B cell (primary cell): ENCODE data around the gene ZMYND19. TPM values are rescaled to one million over a fixed set of nuclear protein-coding genes. Genes with fewer than 3 reads are reported as not detected.

Source experiments
- ATAC-seq: fragments of 200-7000 bp; cut with Tn5 transposase; one replicate; pipeline ENCODE4 v1.10.0; 2021; ENCODE audit warnings: low read depth, mild to moderate bottlenecking, moderate number of reproducible peaks, moderate library complexity
- CTCF ChIA-PET: fragments of 350-600 bp; sonication (Branson Sonifier 250); formaldehyde crosslinking; loops from one replicate; lab custom pipeline; 2021; ENCODE audit warnings: antibody characterized with exemption, inconsistent platforms; lab: Charles Lee
- POLR2A ChIA-PET: fragments of 350-600 bp; sonication (Branson Sonifier 250); formaldehyde crosslinking; loops from one replicate; lab custom pipeline; 2021; ENCODE audit warnings: antibody characterized with exemption; lab: Charles Lee
- DNase-seq: peaks from one replicate; pipeline ENCODE4 v3.0.0; 2013
- H2AFZ ChIP-seq: 2 replicates; pipeline ENCODE4 v1.6.1; 2012; ENCODE audit warnings: mild to moderate bottlenecking, low read depth, low read length; ENCODE audit not compliant: insufficient read depth, poor library complexity, severe bottlenecking
- H3K27ac ChIP-seq, 2 donors: 1 replicate in 1 of 2; 2 replicates in 1 of 2; pipeline ENCODE4 v1.5.1; 2012 to 2013; ENCODE audit warnings: low read length in 2 of 2, mild to moderate bottlenecking in 2 of 2, moderate library complexity in 1 of 2
- H3K27me3 ChIP-seq, 4 experiments: fragments of 200-600 bp in 1 of 4; sonication (generic) in 1 of 4; replicated peaks in 1 of 4; 1 replicate in 2 of 4; 2 replicates in 2 of 4; pipeline versions ENCODE4 v1.6.1 to v1.7.0; 2013 to 2016; ENCODE audit warnings: low read length in 3 of 4, mild to moderate bottlenecking in 2 of 4, mixed read lengths in 1 of 4, moderate library complexity in 1 of 4; ENCODE audit not compliant: insufficient read depth in 4 of 4, control insufficient read depth in 3 of 4; ENCODE audit errors: control extremely low read depth in 1 of 4
- H3K36me3 ChIP-seq, 2 experiments: replicated peaks in 1 of 2; 1 replicate in 1 of 2; 2 replicates in 1 of 2; pipeline versions ENCODE4 v1.6.1 to v1.7.1; 2013; ENCODE audit warnings: low read length in 1 of 2; ENCODE audit not compliant: insufficient read depth in 2 of 2, control insufficient read depth in 1 of 2; ENCODE audit errors: control extremely low read depth in 1 of 2, extremely low read depth in 1 of 2
- H3K4me1 ChIP-seq, 2 donors: fragments of 200-600 bp in 1 of 2; sonication (generic) in 1 of 2; 1 replicate in 1 of 2; 2 replicates in 1 of 2; pipeline versions ENCODE4 v1.5.1 to v1.6.1; 2013 to 2017; ENCODE audit warnings: low read length in 2 of 2; ENCODE audit not compliant: control insufficient read depth in 2 of 2, insufficient read depth in 2 of 2
- H3K4me2 ChIP-seq: replicated peaks from 2 replicates; pipeline ENCODE3; 2012; ENCODE audit warnings: mild to moderate bottlenecking, low read depth, low read length; ENCODE audit not compliant: poor library complexity, severe bottlenecking
- H3K4me3 ChIP-seq, 5 experiments: fragments of 200-600 bp in 1 of 5; sonication (generic) in 1 of 5; 1 replicate in 3 of 5; 2 replicates in 2 of 5; pipeline versions ENCODE4 v1.5.1 to v1.7.0; 2011 to 2016; ENCODE audit warnings: low read length in 4 of 5, mild to moderate bottlenecking in 4 of 5, low read depth in 2 of 5, control low read depth in 1 of 5, moderate library complexity in 1 of 5; ENCODE audit not compliant: insufficient read depth in 1 of 5; ENCODE audit errors: control extremely low read depth in 1 of 5, extremely low read depth in 1 of 5
- H3K79me2 ChIP-seq: fragments of 200-600 bp; sonication (generic); one replicate; pipeline ENCODE4 v1.6.0; 2016; ENCODE audit warnings: low read length; ENCODE audit not compliant: control insufficient read depth, insufficient read depth
- H3K9ac ChIP-seq: fragments of 200-600 bp; sonication (generic); 2 replicates; pipeline ENCODE4 v1.6.1; 2017; ENCODE audit warnings: mild to moderate bottlenecking, low read length, moderate library complexity
- H3K9me3 ChIP-seq, 3 donors: one replicate each; pipeline versions ENCODE4 v1.6.1 to v1.7.1; 2013; ENCODE audit warnings: low read length in 2 of 3; ENCODE audit not compliant: control insufficient read depth in 2 of 3, insufficient read depth in 1 of 3; ENCODE audit errors: control extremely low read depth in 1 of 3
- H4K20me1 ChIP-seq: 2 replicates; pipeline ENCODE4 v1.6.0; 2012; ENCODE audit warnings: mild to moderate bottlenecking, low read length; ENCODE audit not compliant: insufficient read depth, control insufficient read depth, poor library complexity, severe bottlenecking
- H3K27ac Mint-ChIP-seq: one replicate; pipeline ENCODE4 v1.8.0; 2021; ENCODE audit warnings: mixed read lengths
- H3K27me3 Mint-ChIP-seq: one replicate; pipeline ENCODE4 v1.8.0; 2021; ENCODE audit warnings: mixed read lengths
- H3K4me1 Mint-ChIP-seq: one replicate; pipeline ENCODE4 v1.8.0; 2021; ENCODE audit warnings: mixed read lengths
- H3K4me3 Mint-ChIP-seq: one replicate; pipeline ENCODE4 v1.8.0; 2021; ENCODE audit warnings: mixed read lengths
- H3K9me3 Mint-ChIP-seq: one replicate; pipeline ENCODE4 v1.8.0; 2022; ENCODE audit warnings: mixed read lengths; ENCODE audit not compliant: insufficient read depth
- EZH2 ChIP-seq: IDR thresholded peaks from 2 replicates; pipeline ENCODE4 v1.6.1; 2012; ENCODE audit warnings: borderline replicate concordance, low read depth, mild to moderate bottlenecking, moderate library complexity, low read length; ENCODE audit not compliant: insufficient read depth, poor library complexity, severe bottlenecking
- WGBS: methylation state at CpG from one replicate; pipeline ENCODE4 v1.1.5; 2013; ENCODE audit warnings: missing lambda C conversion rate; ENCODE audit not compliant: insufficient coverage; 5-methylcytosine and 5-hydroxymethylcytosine counted together
- intact Hi-C: fragments of 100-400 bp; cut with micrococcal nuclease; formaldehyde crosslinking; loops from one replicate; pipeline ENCODE4 v1.10.0; 2022
- polyA plus RNA-seq: library from polyadenylated mRNA; depleted of rRNA; stranded (reverse); fragments of >200 nt; gene quantifications from 2 replicates; pipeline ENCODE4 v1.2.3, GENCODE V29; 2012
- total RNA-seq, 2 donors: library from RNA; stranded (reverse); fragments of 120-200 nt in 1 of 2; gene quantifications; 1 replicate in 1 of 2; 2 replicates in 1 of 2; pipeline versions ENCODE4 v1.2.3 to v1.2.4, GENCODE V29; 2013 to 2022
- TF ChIP-seq, protein P1 (sequence below): fragments of 200-600 bp; IDR thresholded peaks from one replicate; pipeline ENCODE4 v1.8.0; 2022; ENCODE audit warnings: antibody characterized with exemption, mild to moderate bottlenecking

Gene ZMYND19
- total and polyA plus RNA-seq, 2 donors (not counting 1 experiment from before 2014, with no cell fraction given), result 22.0 to 24.1 TPM

DNA sequence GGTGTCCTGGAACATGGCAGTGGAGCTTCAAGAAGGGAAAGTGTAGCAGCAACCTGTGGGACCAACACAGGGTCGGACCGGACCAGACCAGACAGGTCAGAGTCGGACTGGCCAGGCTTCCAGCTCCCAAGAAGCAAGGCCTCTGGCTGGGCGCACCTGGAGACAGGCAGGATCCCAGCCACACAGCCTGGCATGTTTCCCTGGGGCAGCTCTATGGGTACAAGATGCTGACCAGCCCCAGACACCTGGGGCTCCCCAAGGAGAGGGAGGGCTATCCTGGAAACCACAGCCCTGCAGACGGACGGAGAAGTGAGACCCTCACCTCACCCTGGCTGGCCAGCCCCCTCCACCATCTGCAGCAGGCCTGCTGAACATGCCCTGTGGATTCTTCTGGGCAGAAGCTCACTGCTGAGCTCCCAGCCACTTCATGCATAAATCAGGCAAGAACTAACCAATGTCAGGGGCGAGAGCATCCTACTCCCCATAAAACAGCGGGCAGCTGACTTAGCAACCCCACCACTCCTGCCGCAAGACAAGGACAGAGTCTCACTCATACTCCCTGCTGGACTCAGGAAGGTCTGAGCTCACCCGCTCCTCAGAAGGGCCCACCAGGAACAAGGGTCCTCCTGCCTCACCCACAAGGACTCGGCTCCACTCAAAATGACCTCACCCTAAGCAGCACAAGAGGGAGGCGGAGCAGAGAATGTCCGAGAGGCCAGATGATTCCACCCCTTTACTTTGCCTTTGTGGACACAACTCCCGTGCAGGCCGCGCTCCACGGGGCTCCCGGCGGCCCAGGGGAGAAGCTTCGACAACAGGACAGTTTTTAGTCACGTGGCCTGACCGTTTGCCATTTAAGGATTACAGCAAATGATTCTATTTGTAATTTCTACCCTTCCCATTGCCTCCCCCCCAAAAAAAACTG, 8.7 kb downstream of the ZMYND19 start:
- ChIA-PET CTCF (interaction anchor here (0.7 to 1.2 kb wide), 3 partner anchors 21 to 113 kb away, joined by 3 to 4 read pairs (median 3); no protein-coding TSS in a partner anchor), POLR2A (interaction anchor here (0.5 kb wide), 1 partner anchor 1121 kb away, joined by 4 read pairs; no protein-coding TSS in a partner anchor)
- Mint-ChIP-seq H3K27ac (no peak overlapping the region), H3K9me3 (no peaks in the 10 kb centered on the region), H3K4me3 (no peak overlapping the region), H3K27me3 (no peaks in the 10 kb centered on the region), H3K4me1 (peaks cover 10% of the 10 kb centered on the region)
- H2AFZ ChIP-seq, result no peak overlapping the region
- H3K4me2 ChIP-seq, result no peak overlapping the region
- H3K9ac ChIP-seq, result no peak overlapping the region
- H3K36me3 ChIP-seq, result peaks cover 0 to 30% of the 10 kb centered on the region in 2 experiments
- peaks cover 24% of the 10 kb centered on the region for H3K79me2 ChIP-seq
- no peaks in the 10 kb centered on the region for H3K9me3 ChIP-seq
- H4K20me1 ChIP-seq, result peaks cover 11% of the 10 kb centered on the region
- 96% methylated on average over 19 of the region's 22 CpGs for WGBS
- peaks cover 15 to 20% of the 10 kb centered on the region in 2 donors for H3K4me1 ChIP-seq
- no peaks in the 10 kb centered on the region for H3K27me3 ChIP-seq
- no peak for TF ChIP-seq EZH2
- TF ChIP-seq, protein P1, sequence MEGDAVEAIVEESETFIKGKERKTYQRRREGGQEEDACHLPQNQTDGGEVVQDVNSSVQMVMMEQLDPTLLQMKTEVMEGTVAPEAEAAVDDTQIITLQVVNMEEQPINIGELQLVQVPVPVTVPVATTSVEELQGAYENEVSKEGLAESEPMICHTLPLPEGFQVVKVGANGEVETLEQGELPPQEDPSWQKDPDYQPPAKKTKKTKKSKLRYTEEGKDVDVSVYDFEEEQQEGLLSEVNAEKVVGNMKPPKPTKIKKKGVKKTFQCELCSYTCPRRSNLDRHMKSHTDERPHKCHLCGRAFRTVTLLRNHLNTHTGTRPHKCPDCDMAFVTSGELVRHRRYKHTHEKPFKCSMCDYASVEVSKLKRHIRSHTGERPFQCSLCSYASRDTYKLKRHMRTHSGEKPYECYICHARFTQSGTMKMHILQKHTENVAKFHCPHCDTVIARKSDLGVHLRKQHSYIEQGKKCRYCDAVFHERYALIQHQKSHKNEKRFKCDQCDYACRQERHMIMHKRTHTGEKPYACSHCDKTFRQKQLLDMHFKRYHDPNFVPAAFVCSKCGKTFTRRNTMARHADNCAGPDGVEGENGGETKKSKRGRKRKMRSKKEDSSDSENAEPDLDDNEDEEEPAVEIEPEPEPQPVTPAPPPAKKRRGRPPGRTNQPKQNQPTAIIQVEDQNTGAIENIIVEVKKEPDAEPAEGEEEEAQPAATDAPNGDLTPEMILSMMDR, result no peak
- H3K4me3 ChIP-seq, result no peak overlapping the region
- no peak for ATAC-seq
- no peak overlapping the region for H3K27ac ChIP-seq
- DNase-seq, result peak; percentile 7
- intact Hi-C loops, result no loop called here

DNA sequence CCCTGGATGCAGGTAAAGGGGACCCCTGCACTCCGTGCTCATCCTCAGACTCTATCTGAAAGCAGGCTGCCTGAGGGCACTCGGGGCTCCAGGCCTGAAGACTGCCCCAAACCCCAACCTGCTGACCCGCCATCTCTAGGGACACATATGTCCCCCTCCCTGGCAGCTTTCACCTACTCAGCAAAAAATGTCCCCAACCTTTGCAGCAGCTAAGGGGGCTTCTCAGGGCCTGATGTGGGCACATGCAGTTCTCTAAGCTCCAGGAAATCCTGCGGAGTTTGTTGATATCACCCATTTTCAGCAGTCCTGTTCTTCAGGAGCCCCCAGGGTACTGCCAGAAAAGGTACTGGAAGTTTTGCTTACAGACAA, 9.4 kb downstream of the ZMYND19 start:
- Histone ChIP-seq H3K27me3 (no peaks in the 10 kb centered on the region), H3K4me3 (no peak overlapping the region), H4K20me1 (peaks cover 18% of the 10 kb centered on the region), H3K4me1 (peaks cover 17 to 23% of the 10 kb centered on the region in 2 donors), H2AFZ (no peak overlapping the region), H3K36me3 (peaks cover 0 to 23% of the 10 kb centered on the region in 2 experiments), H3K79me2 (peaks cover 31% of the 10 kb centered on the region), H3K4me2 (no peak overlapping the region), H3K27ac (no peak overlapping the region), H3K9me3 (no peaks in the 10 kb centered on the region), H3K9ac (no peak overlapping the region)
- no peak overlapping the region for H3K27ac Mint-ChIP-seq
- H3K9me3 Mint-ChIP-seq, result no peaks in the 10 kb centered on the region
- DNase-seq, result no peak
- no peak for ATAC-seq
- CTCF ChIA-PET, result interaction anchor here (1.3 kb wide), 1 partner anchor 22 kb away, joined by 3 read pairs; no protein-coding TSS in a partner anchor
- intact Hi-C loops, result no loop called here
- no peaks in the 10 kb centered on the region for H3K27me3 Mint-ChIP-seq
- TF ChIP-seq, protein P1, result no peak
- TF ChIP-seq EZH2, result no peak
- H3K4me3 Mint-ChIP-seq, result no peak overlapping the region
- WGBS, result 95% methylated on average over 4 of the region's 4 CpGs
- peaks cover 16% of the 10 kb centered on the region for H3K4me1 Mint-ChIP-seq
- POLR2A ChIA-PET, result no interaction called here
